Prostate gland (tissue), 2 donors: ENCODE data around the gene CD207. TPM values are rescaled to one million over a fixed set of nuclear protein-coding genes. Genes with fewer than 3 reads are reported as not detected.
"Not testable (repeated sequence)": the region's sequence is repeated elsewhere in the genome, so short reads cannot be mapped to it uniquely, and the experiment has no call there.

ENCODE experiments used
- DNase-seq: peaks from one replicate; pipeline ENCODE4 v3.0.0-alpha.2; 2019; ENCODE audit warnings: low spot score
- H3K27ac ChIP-seq, 2 donors: fragments of 200-600 bp; sonication (generic); 2 replicates each; pipeline ENCODE4 v1.5.1; 2017 to 2019
- H3K27me3 ChIP-seq: fragments of 200-600 bp; sonication (generic); replicated peaks from 2 replicates; pipeline ENCODE4 v1.5.1; 2019; ENCODE audit not compliant: insufficient read depth
- H3K36me3 ChIP-seq, 2 donors: fragments of 200-600 bp; sonication (generic); 1 replicate in 1 of 2; 2 replicates in 1 of 2; pipeline versions ENCODE4 v1.5.1 to v1.8.1; 2017 to 2019
- H3K4me1 ChIP-seq: fragments of 200-600 bp; sonication (generic); replicated peaks from 2 replicates; pipeline ENCODE4 v1.5.1; 2019
- H3K4me3 ChIP-seq, 2 donors: fragments of 200-600 bp; sonication (generic); 2 replicates each; pipeline ENCODE4 v1.5.1; 2017 to 2019
- H3K9me3 ChIP-seq: fragments of 200-600 bp; sonication (generic); 2 replicates; pipeline ENCODE4 v1.5.1; 2017
- CTCF ChIP-seq, 4 experiments: fragments of 200-600 bp in 2 of 4; fragments of 450-650 bp in 2 of 4; sonication (generic) in 2 of 4; IDR thresholded peaks; 1 replicate in 3 of 4; 2 replicates in 1 of 4; pipeline ENCODE4 v1.5.1; 2016 to 2019; ENCODE audit warnings: antibody characterized with exemption in 4 of 4, mild to moderate bottlenecking in 2 of 4, moderate library complexity in 2 of 4
- POLR2A ChIP-seq: fragments of 450-650 bp; IDR thresholded peaks from one replicate; pipeline ENCODE4 v1.6.1; 2016; ENCODE audit warnings: antibody characterized with exemption, mild to moderate bottlenecking
- POLR2AphosphoS5 ChIP-seq: sonication (generic); formaldehyde crosslinking; IDR thresholded peaks from one replicate; pipeline ENCODE4 v1.6.1; 2017; ENCODE audit warnings: antibody characterized with exemption
- WGBS: methylation state at CpG from one replicate; pipeline ENCODE4 v1.1.5; 2018; 5-methylcytosine and 5-hydroxymethylcytosine counted together
- intact Hi-C: fragments of 100-400 bp; cut with DNase I; formaldehyde crosslinking; loops from one replicate; pipeline ENCODE4 v1.14.2; 2022
- total RNA-seq, 2 donors: library from RNA; depleted of rRNA; stranded (reverse); fragments of >200 nt; gene quantifications; one replicate each; pipeline ENCODE4 v1.1.0, GENCODE V29; 2016

Gene CD207
- under 1 TPM; 0.23 to 0.28 TPM for total RNA-seq

DNA sequence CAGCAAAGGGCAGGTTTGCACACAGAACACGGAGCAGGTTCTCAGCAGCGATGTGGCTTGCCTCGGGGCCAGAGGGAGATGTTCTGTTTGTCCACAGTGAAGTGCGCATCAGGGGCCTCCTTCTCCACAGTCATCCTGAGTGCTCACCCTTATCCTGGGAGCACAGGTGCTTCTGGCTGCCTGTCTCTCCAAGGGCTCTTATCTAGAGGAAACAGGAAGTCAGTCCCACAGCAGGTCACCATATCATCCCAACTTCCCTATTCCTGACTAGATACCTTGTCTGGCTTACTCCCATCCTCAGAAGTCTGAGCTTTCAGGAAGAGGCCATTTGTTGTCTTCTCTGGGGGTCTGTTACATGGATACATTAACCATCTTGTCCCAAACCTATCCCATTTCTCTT is at the start of gene CD207:
Gene CD207, minus strand, starts transcription at position 174 of the 400 bp plus-strand sequence. Its CDS starts 40 bp downstream, at position 134.
- intact Hi-C loops, result no loop called here
- 83% methylated on average over 4 of the region's 4 CpGs for WGBS
- H3K27me3 ChIP-seq, result no peaks in the 10 kb centered on the region
- no peak for DNase-seq
- no peaks in the 10 kb centered on the region for H3K4me1 ChIP-seq
- no peak within 1 kb of the TSS for H3K4me3 ChIP-seq
- no peaks in the 10 kb centered on the region for H3K9me3 ChIP-seq
- no peak within 1 kb of the TSS for H3K27ac ChIP-seq
- H3K36me3 ChIP-seq, result no peaks in the 10 kb centered on the region
- no peak for TF ChIP-seq POLR2AphosphoS5
- no peak for TF ChIP-seq POLR2A
- no peak for TF ChIP-seq CTCF (IDR thresholded peaks at IDR 0.05)

- H3K4me1 ChIP-seq, H3K9me3 ChIP-seq, H3K36me3 ChIP-seq, DNase-seq, H3K4me3 ChIP-seq, H3K27me3 ChIP-seq, H3K27ac ChIP-seq, intact Hi-C loops: not testable (repeated sequence)
- 64% methylated on average over 3 of the region's 3 CpGs for WGBS
These were observed 42.9 kb upstream of the CD207 start for GRCh38 chr2:70878543-70878942.

GRCh38 chr2:70876138-70876537 is 40.5 kb upstream of the CD207 start:
- WGBS, result 76% methylated on average over 9 of the region's 9 CpGs
- H3K27ac ChIP-seq, H3K4me3 ChIP-seq, H3K4me1 ChIP-seq, H3K9me3 ChIP-seq, intact Hi-C loops, H3K36me3 ChIP-seq, DNase-seq, H3K27me3 ChIP-seq: not testable (repeated sequence)

GRCh38 chr2:70873541-70873940 is 37.9 kb upstream of the CD207 start:
- H3K27ac ChIP-seq, result no peak overlapping the region
- no peaks in the 10 kb centered on the region for H3K9me3 ChIP-seq
- no peak for DNase-seq
- intact Hi-C loops, result loop anchor here (5.0 kb wide), 1 partner anchor 74 kb away; no protein-coding TSS in a partner anchor
- no peaks in the 10 kb centered on the region for H3K27me3 ChIP-seq
- H3K4me3 ChIP-seq, result no peak overlapping the region
- H3K4me1 ChIP-seq, result peaks cover 2% of the 10 kb centered on the region
- TF ChIP-seq CTCF (IDR thresholded peaks at IDR 0.05) (no peak), POLR2AphosphoS5 (no peak), POLR2A (no peak)
- 56% methylated on average over 4 of the region's 4 CpGs for WGBS
- H3K36me3 ChIP-seq, result no peaks in the 10 kb centered on the region

DNA sequence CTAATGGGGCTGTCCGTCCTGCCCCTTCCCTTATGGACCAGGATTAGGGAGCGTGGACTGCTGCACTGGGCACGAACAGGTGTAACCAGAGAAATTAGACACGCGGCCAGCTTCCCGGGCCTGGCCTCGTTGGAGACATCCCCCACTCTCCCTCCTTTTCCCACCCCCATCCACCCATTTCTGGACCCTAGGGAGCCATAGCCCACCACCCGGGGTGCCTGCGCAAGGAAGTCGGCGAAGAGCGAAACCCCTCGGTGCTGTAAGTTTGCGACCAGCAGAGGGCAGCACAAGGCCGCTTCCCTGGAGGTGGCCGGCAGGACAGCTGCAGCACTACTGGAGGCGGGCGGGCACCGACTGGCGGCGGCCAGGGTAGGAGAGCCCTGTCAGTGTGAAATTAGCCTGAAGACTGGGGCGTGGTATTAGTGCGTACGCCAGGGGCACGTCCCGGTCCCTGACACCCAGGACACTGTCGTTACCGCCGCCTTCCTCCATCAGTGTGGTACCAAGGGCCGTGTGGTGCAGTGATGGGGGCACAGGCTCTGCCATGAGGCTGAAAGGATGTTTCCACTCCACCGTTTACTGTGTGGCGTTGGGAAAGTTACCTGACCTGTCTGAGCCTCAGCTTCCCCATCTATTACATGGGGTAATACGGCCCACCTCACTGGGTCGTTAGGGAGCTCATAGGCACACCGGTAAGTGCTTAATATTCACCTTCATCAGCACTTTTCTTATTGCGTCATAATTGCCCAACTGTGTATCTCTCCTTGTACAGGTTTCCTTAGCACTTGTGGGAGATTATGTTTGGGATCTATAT is 36.0 kb upstream of the CD207 start:
- intact Hi-C loops, result loop anchor here (5.0 kb wide), 1 partner anchor 76 kb away; no protein-coding TSS in a partner anchor
- peak; percentile 80 for DNase-seq

More for the DNA sequence above, 36.0 kb upstream of the CD207 start:
- no peaks in the 10 kb centered on the region for H3K27me3 ChIP-seq
- H3K36me3 ChIP-seq, result no peaks in the 10 kb centered on the region
- 15% methylated on average over 36 of the region's 36 CpGs for WGBS
- no peak overlapping the region for H3K27ac ChIP-seq
- no peak overlapping the region for H3K4me3 ChIP-seq
- peaks cover 2% of the 10 kb centered on the region for H3K4me1 ChIP-seq
- TF ChIP-seq POLR2AphosphoS5 (peak; percentile 57), CTCF (IDR thresholded peaks at IDR 0.05) (peak; percentile 82 to 94 (median 90)), POLR2A (no peak)
- H3K9me3 ChIP-seq, result no peaks in the 10 kb centered on the region
